Liver (tissue), 9 donors: Measurements from ENCODE around the gene PEAK3. TPM values are rescaled to one million over a fixed set of nuclear protein-coding genes. Genes with fewer than 3 reads are reported as not detected.

Source experiments
- DNase-seq: peaks from one replicate; pipeline ENCODE4 v3.0.0-alpha.2; 2017; ENCODE audit warnings: low spot score
- H3K27ac ChIP-seq, 2 donors: one replicate each; pipeline ENCODE4 v1.7.0; 2013; ENCODE audit warnings: inconsistent platforms in 2 of 2, low read length in 2 of 2, control low read depth in 1 of 2, low read depth in 1 of 2, mild to moderate bottlenecking in 1 of 2
- H3K27me3 ChIP-seq, 4 donors: one replicate each; pipeline versions ENCODE4 v1.6.1 to v1.7.0; 2013; ENCODE audit warnings: low read length in 3 of 4, inconsistent platforms in 1 of 4, mild to moderate bottlenecking in 1 of 4, moderate library complexity in 1 of 4; ENCODE audit not compliant: control insufficient read depth in 4 of 4, insufficient read depth in 4 of 4
- H3K36me3 ChIP-seq, 4 donors: one replicate each; pipeline versions ENCODE4 v1.6.1 to v1.7.0; 2013; ENCODE audit warnings: low read length in 3 of 4, mild to moderate bottlenecking in 3 of 4, low read depth in 1 of 4, moderate library complexity in 1 of 4; ENCODE audit not compliant: control insufficient read depth in 4 of 4, insufficient read depth in 3 of 4
- H3K4me1 ChIP-seq, 4 donors: one replicate each; pipeline versions ENCODE4 v1.6.1 to v1.7.0; 2013; ENCODE audit warnings: low read length in 3 of 4, mild to moderate bottlenecking in 3 of 4, moderate library complexity in 1 of 4; ENCODE audit not compliant: control insufficient read depth in 4 of 4, insufficient read depth in 4 of 4
- H3K4me3 ChIP-seq, 3 donors: one replicate each; pipeline versions ENCODE4 v1.6.1 to v1.7.0; 2013; ENCODE audit warnings: low read length in 3 of 3, control low read depth in 1 of 3, low read depth in 1 of 3, mild to moderate bottlenecking in 1 of 3
- H3K9ac ChIP-seq, 2 donors: one replicate each; pipeline ENCODE4 v1.7.0; 2013; ENCODE audit warnings: low read length in 2 of 2, mild to moderate bottlenecking in 2 of 2, moderate library complexity in 2 of 2, control low read depth in 1 of 2, low read depth in 1 of 2
- H3K9me3 ChIP-seq, 4 donors: one replicate each; pipeline versions ENCODE4 v1.6.1 to v1.7.0; 2013; ENCODE audit warnings: low read length in 3 of 4; ENCODE audit not compliant: control insufficient read depth in 4 of 4
- EGR1 ChIP-seq, 2 donors: IDR thresholded peaks; 2 replicates each; pipeline ENCODE4 v1.6.1; 2016 to 2018; ENCODE audit warnings: antibody characterized with exemption in 2 of 2, low read depth in 2 of 2
- FOXA1 ChIP-seq: IDR thresholded peaks from 2 replicates; pipeline ENCODE4 v1.6.1; 2016; ENCODE audit warnings: antibody characterized with exemption
- FOXA2 ChIP-seq: IDR thresholded peaks from 2 replicates; pipeline ENCODE4 v1.6.1; 2016; ENCODE audit warnings: antibody characterized with exemption
- GABPA ChIP-seq, 2 donors: IDR thresholded peaks in 1 of 2; conservative IDR thresholded peaks in 1 of 2; 2 replicates each; pipeline ENCODE4 v1.6.1; 2016; ENCODE audit warnings: antibody characterized with exemption in 2 of 2, mild to moderate bottlenecking in 1 of 2, moderate library complexity in 1 of 2
- HNF4A ChIP-seq, 2 donors: conservative IDR thresholded peaks; 2 replicates each; pipeline ENCODE4 v1.6.1; 2016; ENCODE audit warnings: antibody characterized with exemption in 2 of 2, mild to moderate bottlenecking in 2 of 2
- HNF4G ChIP-seq: IDR thresholded peaks from 2 replicates; pipeline ENCODE4 v1.6.1; 2016; ENCODE audit warnings: antibody characterized with exemption
- JUND ChIP-seq, 2 donors: IDR thresholded peaks; 2 replicates each; pipeline ENCODE4 v1.6.1; 2016; ENCODE audit warnings: antibody characterized with exemption in 2 of 2
- NR2F2 ChIP-seq: IDR thresholded peaks from 2 replicates; pipeline ENCODE4 v1.6.1; 2016; ENCODE audit warnings: antibody characterized with exemption
- RAD21 ChIP-seq, 2 donors: IDR thresholded peaks; 2 replicates each; pipeline ENCODE4 v1.6.1; 2016; ENCODE audit warnings: antibody characterized with exemption in 2 of 2, mild to moderate bottlenecking in 2 of 2
- RXRA ChIP-seq, 2 donors: IDR thresholded peaks; 2 replicates each; pipeline ENCODE4 v1.6.1; 2017 to 2018; ENCODE audit warnings: antibody characterized with exemption in 2 of 2, mild to moderate bottlenecking in 1 of 2
- SP1 ChIP-seq: IDR thresholded peaks from 2 replicates; pipeline ENCODE4 v1.6.1; 2018; ENCODE audit warnings: antibody characterized with exemption, mild to moderate bottlenecking
- TAF1 ChIP-seq: conservative IDR thresholded peaks from 2 replicates; pipeline ENCODE4 v1.6.1; 2016; ENCODE audit warnings: antibody characterized with exemption, mild to moderate bottlenecking
- YY1 ChIP-seq: IDR thresholded peaks from 2 replicates; pipeline ENCODE4 v1.6.1; 2016; ENCODE audit warnings: antibody characterized with exemption, mild to moderate bottlenecking
- WGBS: extraction: QIAGEN DNeasy Blood & Tissue Kit; methylation state at CpG from one replicate; pipeline ENCODE4 v1.1.7; 2013; 5-methylcytosine and 5-hydroxymethylcytosine counted together
- polyA plus RNA-seq, 2 donors: library from polyadenylated mRNA; stranded (reverse) in 1 of 2; unstranded in 1 of 2; fragments of 200-250 nt in 1 of 2; fragments of >200 nt in 1 of 2; fragmentation: Nextera tagmentation in 1 of 2; extraction: Ambion mirVana in 1 of 2; gene quantifications; one replicate each; pipeline versions ENCODE4 v1.2.1 to v1.2.3, GENCODE V29; 2013 to 2015
- total RNA-seq, 2 donors: library from RNA; depleted of rRNA; stranded (reverse); fragments of >200 nt; gene quantifications; one replicate each; pipeline ENCODE4 v1.2.3, GENCODE V29; 2014
- TF ChIP-seq, protein P1 (sequence below): IDR thresholded peaks from 2 replicates; pipeline ENCODE4 v1.6.1; 2016; ENCODE audit warnings: antibody characterized with exemption
- TF ChIP-seq, protein P2 (sequence below): IDR thresholded peaks from 2 replicates; pipeline ENCODE4 v1.6.1; 2016; ENCODE audit warnings: antibody characterized with exemption
- TF ChIP-seq, protein P3 (sequence below): IDR thresholded peaks from 2 replicates; pipeline ENCODE4 v1.6.1; 2016; ENCODE audit warnings: antibody characterized with exemption, mild to moderate bottlenecking
- TF ChIP-seq, protein P4 (sequence below): fragments of 150-350 bp; IDR thresholded peaks from 2 replicates; pipeline ENCODE4 v1.5.1; 2017; ENCODE audit warnings: improper control_type of control experiment, low read depth, low read length; ENCODE audit not compliant: missing input control
- TF ChIP-seq, protein P5 (sequence below): IDR thresholded peaks from 2 replicates; pipeline ENCODE4 v1.6.1; 2016; ENCODE audit warnings: antibody characterized with exemption
- donor health status: healthy.
- donor health status: healthy.
- donor health status: healthy.
- donor health status: healthy.
- donor health status: healthy.

Gene PEAK3
- total and polyA plus RNA-seq, 4 donors = 0.09 to 0.67 (median 0.31) TPM

DNA sequence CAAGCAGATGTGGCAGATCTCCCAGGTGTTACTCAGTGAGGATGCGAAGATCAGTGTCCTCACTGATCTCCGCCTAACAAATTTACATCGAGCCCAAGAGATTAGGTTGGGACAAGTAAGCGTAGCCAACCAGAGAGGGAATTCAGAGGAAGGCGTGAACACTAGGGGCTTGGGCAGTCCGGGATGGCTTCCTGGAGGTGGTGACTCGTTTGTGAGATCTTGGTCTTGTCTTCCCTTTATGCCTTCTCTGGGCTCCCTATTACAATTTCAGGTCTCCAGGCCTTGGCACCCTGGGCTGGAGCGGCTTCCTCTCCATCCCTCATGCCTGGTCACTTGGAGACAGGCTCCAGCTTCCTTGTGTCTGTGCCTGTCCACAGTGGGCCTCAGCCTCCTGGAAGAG is 39.2 kb downstream of the PEAK3 start:
- Histone ChIP-seq H3K4me3 (no peak overlapping the region), H3K27me3 (no peaks in the 10 kb centered on the region), H3K27ac (no peak overlapping the region), H3K9ac (no peak overlapping the region), H3K9me3 (no peaks in the 10 kb centered on the region), H3K4me1 (peaks cover 19 to 50% (median 40%) of the 10 kb centered on the region in 4 donors), H3K36me3 (peaks cover 10 to 33% (median 30%) of the 10 kb centered on the region in 4 donors)
- 91% methylated on average over 8 of the region's 8 CpGs for WGBS
- DNase-seq = no peak
- TF ChIP-seq, protein P1, sequence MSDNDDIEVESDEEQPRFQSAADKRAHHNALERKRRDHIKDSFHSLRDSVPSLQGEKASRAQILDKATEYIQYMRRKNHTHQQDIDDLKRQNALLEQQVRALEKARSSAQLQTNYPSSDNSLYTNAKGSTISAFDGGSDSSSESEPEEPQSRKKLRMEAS = no peak
- TF ChIP-seq FOXA2 (no peak), HNF4A (conservative IDR thresholded peaks at IDR 0.05) (no peak), TAF1 (no peak), FOXA1 (no peak), RXRA (IDR thresholded peaks at IDR 0.05) (no peak), RAD21 (IDR thresholded peaks at IDR 0.05) (no peak), SP1 (no peak), HNF4G (no peak), JUND (IDR thresholded peaks at IDR 0.05) (no peak), YY1 (no peak), NR2F2 (no peak), GABPA (IDR thresholded peaks at IDR 0.05 in 1 of 2, conservative IDR thresholded peaks at IDR 0.05 in 1 of 2) (no peak), EGR1 (IDR thresholded peaks at IDR 0.05; ENCODE audit: low read depth in 2 of 2) (no peak)
- TF ChIP-seq, protein P2, sequence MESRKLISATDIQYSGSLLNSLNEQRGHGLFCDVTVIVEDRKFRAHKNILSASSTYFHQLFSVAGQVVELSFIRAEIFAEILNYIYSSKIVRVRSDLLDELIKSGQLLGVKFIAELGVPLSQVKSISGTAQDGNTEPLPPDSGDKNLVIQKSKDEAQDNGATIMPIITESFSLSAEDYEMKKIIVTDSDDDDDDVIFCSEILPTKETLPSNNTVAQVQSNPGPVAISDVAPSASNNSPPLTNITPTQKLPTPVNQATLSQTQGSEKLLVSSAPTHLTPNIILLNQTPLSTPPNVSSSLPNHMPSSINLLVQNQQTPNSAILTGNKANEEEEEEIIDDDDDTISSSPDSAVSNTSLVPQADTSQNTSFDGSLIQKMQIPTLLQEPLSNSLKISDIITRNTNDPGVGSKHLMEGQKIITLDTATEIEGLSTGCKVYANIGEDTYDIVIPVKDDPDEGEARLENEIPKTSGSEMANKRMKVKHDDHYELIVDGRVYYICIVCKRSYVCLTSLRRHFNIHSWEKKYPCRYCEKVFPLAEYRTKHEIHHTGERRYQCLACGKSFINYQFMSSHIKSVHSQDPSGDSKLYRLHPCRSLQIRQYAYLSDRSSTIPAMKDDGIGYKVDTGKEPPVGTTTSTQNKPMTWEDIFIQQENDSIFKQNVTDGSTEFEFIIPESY = no peak
- TF ChIP-seq, protein P3, sequence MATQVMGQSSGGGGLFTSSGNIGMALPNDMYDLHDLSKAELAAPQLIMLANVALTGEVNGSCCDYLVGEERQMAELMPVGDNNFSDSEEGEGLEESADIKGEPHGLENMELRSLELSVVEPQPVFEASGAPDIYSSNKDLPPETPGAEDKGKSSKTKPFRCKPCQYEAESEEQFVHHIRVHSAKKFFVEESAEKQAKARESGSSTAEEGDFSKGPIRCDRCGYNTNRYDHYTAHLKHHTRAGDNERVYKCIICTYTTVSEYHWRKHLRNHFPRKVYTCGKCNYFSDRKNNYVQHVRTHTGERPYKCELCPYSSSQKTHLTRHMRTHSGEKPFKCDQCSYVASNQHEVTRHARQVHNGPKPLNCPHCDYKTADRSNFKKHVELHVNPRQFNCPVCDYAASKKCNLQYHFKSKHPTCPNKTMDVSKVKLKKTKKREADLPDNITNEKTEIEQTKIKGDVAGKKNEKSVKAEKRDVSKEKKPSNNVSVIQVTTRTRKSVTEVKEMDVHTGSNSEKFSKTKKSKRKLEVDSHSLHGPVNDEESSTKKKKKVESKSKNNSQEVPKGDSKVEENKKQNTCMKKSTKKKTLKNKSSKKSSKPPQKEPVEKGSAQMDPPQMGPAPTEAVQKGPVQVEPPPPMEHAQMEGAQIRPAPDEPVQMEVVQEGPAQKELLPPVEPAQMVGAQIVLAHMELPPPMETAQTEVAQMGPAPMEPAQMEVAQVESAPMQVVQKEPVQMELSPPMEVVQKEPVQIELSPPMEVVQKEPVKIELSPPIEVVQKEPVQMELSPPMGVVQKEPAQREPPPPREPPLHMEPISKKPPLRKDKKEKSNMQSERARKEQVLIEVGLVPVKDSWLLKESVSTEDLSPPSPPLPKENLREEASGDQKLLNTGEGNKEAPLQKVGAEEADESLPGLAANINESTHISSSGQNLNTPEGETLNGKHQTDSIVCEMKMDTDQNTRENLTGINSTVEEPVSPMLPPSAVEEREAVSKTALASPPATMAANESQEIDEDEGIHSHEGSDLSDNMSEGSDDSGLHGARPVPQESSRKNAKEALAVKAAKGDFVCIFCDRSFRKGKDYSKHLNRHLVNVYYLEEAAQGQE = no peak
- TF ChIP-seq, protein P4, sequence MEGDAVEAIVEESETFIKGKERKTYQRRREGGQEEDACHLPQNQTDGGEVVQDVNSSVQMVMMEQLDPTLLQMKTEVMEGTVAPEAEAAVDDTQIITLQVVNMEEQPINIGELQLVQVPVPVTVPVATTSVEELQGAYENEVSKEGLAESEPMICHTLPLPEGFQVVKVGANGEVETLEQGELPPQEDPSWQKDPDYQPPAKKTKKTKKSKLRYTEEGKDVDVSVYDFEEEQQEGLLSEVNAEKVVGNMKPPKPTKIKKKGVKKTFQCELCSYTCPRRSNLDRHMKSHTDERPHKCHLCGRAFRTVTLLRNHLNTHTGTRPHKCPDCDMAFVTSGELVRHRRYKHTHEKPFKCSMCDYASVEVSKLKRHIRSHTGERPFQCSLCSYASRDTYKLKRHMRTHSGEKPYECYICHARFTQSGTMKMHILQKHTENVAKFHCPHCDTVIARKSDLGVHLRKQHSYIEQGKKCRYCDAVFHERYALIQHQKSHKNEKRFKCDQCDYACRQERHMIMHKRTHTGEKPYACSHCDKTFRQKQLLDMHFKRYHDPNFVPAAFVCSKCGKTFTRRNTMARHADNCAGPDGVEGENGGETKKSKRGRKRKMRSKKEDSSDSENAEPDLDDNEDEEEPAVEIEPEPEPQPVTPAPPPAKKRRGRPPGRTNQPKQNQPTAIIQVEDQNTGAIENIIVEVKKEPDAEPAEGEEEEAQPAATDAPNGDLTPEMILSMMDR = no peak
- TF ChIP-seq, protein P5, sequence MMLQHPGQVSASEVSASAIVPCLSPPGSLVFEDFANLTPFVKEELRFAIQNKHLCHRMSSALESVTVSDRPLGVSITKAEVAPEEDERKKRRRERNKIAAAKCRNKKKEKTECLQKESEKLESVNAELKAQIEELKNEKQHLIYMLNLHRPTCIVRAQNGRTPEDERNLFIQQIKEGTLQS = no peak
